HG03520 (cell line): ENCODE data around the gene C1orf116.

Experiments used
- ATAC-seq: cut with Tn5 transposase; IDR thresholded peaks from one replicate; pipeline ENCODE4 v1.9.1; 2021; ENCODE audit warnings: mild to moderate bottlenecking, moderate library complexity; ENCODE audit not compliant: unreplicated experiment

Gene C1orf116

DNA sequence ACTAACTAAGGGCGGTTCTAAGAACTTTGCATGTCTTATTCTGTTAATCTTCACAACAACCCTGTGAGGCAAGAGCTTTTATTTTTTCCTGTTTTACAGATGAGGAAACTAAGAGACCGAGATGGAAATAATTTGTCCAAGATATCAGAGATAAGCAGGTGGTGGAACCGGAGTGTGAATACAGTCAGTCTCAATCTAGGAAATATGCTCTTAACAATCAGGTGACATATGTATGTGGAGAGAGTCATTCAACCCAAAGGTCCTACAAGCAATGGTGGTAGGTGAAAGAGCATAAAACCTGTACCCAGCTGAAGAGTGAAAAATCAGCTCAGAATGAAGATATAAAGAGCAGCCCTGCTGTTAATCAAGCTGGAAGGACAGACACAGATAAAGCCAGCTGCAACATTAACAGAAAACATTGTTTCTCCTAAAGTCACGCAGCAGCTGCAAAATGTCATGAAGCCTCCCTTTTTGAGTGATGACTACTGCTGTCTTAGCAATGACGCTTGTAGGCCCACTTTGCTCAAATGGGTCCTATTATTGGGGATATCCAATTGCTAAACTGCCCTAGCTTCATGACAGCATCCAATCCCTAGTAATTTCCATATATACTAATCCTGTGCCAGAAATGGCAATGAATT lies 31.8 kb downstream of the C1orf116 start:
- no peak for ATAC-seq

DNA sequence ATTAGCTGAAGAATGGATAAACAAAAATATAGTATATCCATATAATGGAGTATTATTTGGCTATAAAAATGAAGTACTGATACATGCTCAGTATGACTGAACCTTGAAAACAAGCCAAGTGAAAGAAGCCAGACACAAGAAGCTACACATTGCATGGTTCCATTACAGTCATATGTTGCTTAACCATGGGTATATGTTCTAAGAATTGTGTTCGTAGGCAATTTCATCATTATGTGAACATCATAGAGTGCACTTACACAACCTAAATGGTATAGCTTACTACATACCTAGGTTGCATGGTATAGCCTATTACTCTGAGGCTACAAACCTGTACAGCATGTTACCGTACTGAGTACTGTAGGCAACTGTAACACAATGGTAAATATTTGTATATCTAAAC lies 33.7 kb downstream of the C1orf116 start:
- ATAC-seq: no peak

DNA sequence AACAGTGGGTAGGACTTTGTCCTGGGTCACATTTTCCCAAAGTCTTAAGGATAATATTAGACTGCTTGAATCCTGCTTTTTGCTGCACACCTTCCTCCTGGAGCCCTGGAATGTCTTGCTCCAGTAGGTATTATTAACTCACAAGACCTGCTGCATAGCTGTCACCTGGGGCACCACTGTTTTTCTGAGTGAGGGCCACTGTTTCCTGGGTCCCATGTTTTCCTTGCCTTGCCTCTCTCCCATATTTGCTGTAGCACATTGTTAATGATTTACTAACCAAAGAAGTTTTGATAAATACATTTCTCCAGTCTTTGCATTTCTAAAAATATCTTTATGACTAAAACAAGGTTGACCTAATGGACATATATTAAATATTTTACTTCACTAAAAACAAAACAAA lies 39.8 kb downstream of the C1orf116 start:
- ATAC-seq: no peak

DNA sequence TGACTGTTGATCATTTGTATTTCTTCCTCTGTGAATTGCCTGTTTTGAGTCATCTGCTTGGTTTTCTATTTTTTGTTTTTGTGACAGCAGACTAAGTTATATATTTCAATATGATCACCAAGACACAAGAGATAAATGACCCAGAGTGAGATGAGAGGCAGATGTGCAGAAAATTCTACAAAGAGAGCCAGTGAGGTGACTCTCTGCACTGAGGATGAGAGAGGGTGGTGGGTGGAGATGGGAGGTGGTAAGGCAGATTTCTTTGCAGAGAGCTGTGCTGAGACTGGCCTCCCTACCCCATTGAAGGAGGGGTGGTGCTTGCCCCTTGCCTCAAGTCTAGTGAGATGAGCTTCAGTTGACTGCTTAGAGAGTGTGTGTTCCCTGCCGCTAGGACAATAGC lies 44.7 kb downstream of the C1orf116 start:
- no peak for ATAC-seq

DNA sequence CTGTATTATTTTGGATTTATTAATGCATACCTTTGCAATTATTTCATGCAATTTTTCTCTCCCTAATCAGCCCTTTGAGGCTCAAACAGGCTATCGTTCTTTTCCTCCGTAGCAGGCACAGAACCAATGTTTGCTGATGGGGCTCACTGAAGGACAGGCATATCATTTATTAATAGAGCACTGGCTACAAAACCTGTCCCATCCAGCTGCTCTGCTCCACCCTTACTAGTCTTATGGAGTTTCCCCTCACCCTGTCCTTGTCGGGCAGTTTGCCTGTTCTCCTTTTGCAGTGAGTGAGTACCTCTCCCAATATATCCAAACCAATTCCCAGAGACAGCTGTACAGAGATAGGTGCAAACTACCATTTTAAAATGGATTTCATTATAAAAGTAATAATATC lies 45.7 kb downstream of the C1orf116 start:
- no peak for ATAC-seq

GRCh38 chr1:206986402-206986801 lies 46.2 kb downstream of the C1orf116 start:
- ATAC-seq: no peak

DNA sequence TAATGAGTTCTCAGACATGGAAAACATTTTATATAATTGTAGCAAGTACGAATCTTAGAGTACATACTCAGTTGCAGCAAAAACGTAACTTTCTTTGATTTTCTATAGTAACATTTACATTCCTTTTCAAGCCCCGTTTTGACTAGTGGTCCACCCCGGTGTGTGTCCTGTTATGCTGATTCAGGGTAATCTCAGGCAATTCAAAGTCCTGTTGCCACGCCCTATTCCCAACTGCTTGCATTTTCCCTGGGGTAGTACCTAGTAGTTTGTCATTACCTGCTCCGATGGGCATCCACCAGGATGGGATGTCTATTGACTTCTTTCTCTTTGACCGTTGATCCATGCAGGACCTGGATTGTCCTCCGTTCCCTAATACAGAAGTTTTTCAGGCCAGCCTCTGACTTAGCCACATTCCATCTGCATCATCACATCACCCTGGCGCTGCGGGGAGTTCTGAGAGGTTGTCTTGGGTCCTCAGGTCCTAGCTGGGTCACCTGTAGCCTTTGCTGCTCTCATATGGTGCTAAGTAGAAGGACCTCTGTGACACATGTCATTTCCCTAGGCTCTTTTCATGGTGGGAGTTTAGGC lies 47.3 kb downstream of the C1orf116 start:
- ATAC-seq: no peak

- ATAC-seq: no peak
Measured at GRCh38 chr1:206982216-206982615, 50.3 kb downstream of the C1orf116 start.

DNA sequence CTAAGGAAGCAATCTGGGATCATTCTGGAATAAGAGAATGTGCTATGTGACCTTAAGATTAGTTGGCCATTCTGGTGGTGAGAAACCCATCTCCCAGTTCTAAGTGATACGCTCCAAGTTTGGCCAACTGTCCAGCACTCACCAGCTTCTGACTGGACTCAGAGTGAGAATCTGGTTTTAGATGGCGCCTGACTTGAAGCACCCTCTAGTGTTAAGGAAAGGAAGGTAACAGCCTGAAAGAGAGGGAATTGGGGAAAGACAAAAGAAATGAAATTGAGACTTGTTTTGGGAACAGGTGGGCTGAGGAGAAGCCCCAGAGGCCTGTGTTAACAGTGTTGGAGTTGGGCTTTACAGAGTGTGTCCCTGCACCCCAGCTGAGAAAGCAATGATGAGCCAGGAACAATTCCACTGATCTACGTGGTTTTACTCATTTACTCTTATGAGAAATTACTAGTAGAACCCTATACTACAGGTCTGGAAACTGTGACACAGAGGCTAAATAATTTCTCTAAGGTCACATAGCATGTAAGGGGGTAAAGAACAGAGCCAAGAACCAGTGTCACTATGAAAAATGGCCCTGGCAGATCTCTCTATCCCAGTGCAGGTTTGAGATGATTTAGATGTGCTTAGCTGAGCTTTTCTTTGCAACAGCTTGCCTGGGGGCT lies 53.0 kb downstream of the C1orf116 start:
- no peak for ATAC-seq

DNA sequence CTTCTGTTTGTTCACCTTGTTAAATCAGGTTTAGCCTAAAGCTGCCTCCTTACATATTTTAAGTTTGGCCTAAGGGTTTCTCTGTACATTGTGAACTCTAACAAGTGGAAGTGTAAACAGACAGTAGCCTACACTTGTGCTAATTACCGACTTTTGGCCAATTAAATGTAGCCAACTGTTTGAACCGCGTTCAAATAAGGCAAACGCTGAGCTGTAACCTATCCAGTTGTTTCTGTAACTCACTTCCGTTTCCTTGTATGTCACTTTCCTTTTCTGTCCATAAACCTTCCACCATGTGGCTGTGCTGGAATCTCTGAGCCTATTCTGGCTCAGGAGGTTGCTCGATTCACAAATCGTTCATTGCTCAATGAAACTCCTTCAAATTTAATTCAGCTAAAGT lies 54.3 kb downstream of the C1orf116 start:
- no peak for ATAC-seq

DNA sequence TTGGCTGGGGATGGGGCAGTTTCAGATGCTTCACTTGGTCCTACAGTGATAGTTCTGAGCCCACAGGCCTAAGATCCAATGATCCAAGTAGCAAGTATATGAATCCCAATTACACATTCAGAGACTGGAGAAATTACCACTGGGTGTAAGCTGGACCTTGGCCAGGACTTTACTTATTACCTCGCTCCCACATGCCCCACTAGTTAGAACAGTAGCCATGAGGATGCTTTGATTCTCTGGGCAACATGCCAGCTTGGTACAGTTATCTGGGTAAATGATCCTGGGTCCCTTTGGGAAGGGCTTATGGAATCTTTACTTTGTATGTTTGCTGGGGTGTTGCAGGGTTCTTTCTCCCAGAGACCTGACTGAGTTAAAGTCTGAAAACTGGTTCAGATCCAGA lies 57.2 kb downstream of the C1orf116 start:
- no peak for ATAC-seq

GRCh38 chr1:206974140-206974539 lies 58.4 kb downstream of the C1orf116 start:
- ATAC-seq: no peak

- no peak for ATAC-seq
Measured at GRCh38 chr1:206972728-206973127, 59.8 kb downstream of the C1orf116 start.

GRCh38 chr1:206971029-206971655 lies 61.4 kb downstream of the C1orf116 start:
- peak; percentile 57 for ATAC-seq

DNA sequence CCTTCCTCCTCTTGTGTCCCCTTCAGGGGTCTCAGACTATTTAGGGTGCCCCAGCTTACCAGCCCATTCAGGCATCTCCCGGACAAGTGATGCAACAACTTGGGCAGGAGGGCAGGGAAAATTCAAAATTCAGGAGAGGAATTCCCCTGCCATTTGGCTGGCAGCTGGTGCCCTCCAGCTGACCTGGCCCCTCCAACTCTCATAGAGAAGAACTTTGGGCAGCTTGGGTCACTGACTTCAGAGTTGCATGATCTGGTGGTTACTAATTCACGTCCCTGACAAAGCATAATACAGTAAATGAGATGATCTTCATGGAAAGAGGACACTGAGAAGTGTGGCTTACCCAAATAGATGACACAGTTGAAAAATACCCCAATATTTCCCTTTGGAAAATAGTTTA lies 62.1 kb downstream of the C1orf116 start, which contains the start of gene FCAMR:
Gene FCAMR, minus strand, starts transcription at position 15 of the 400 bp plus-strand sequence. CDS start 335 bp downstream, outside the sequence.
- no peak for ATAC-seq

DNA sequence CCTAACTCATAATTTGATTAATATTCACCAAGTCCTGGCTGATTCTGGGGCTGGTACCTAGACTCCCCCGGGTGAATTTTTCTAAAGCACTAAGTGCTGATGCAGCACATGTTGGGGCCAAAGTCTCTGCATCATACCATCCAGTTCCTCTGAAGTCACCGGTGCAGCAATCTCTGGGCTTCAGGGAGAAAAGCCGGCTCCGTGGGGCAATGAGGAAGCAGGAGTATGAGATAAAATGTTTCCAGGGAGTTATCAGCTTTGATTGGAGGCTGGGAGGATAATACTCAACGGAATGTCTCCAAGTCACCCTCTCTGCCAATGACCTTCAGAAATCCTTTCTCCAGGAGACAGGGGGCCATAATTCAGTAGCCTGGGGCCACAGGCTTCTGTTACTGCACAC lies 63.5 kb downstream of the C1orf116 start:
- no peak for ATAC-seq
